GM12878 (cell line): Measurements from ENCODE around the gene MT1E. TPM values are rescaled to one million over a fixed set of nuclear protein-coding genes. Genes with fewer than 3 reads are reported as not detected.

Source experiments
- ATAC-seq: fragments of 200-7000 bp; cut with Tn5 transposase; 3 replicates; pipeline ENCODE4 v1.9.1; 2020; ENCODE audit warnings: mild to moderate bottlenecking, moderate library complexity
- BruUV-seq: library from RNA; stranded (reverse); fragments of 400-500 nt; replicated peaks from 2 replicates; lab custom pipeline; 2021; lab: Mats Ljungman, UMichigan
- CTCF ChIA-PET: fragments of 300-600 bp; sonication (Branson Sonifier 250); formaldehyde crosslinking; extraction: SDS; loops from one replicate; lab custom pipeline; 2021; ENCODE audit warnings: inconsistent platforms; lab: Yijun Ruan, JAX
- POLR2A ChIA-PET: fragments of 350-600 bp; formaldehyde crosslinking; extraction: SDS; loops from one replicate; lab custom pipeline; 2021; ENCODE audit warnings: inconsistent platforms; lab: Charles Lee
- RAD21 ChIA-PET: fragments of 300-600 bp; sonication (Branson Sonifier 250); formaldehyde crosslinking; loops from one replicate; lab custom pipeline; 2023; ENCODE audit warnings: antibody characterized with exemption; ENCODE audit not compliant: unreplicated experiment; lab: Charles Lee
- SMC1A ChIA-PET: fragments of 300-600 bp; sonication (Branson Sonifier 250); formaldehyde crosslinking; loops from one replicate; lab custom pipeline; 2023; ENCODE audit not compliant: unreplicated experiment, uncharacterized antibody; lab: Charles Lee
- DNase-seq: peaks from one replicate; pipeline ENCODE4 v3.0.0-alpha.2; 2011; ENCODE audit warnings: low read depth, low spot score
- FAIRE-seq: peaks from 3 replicates; lab custom pipeline; 2011; peaks lifted over from hg19 to GRCh38; lab: Jason Lieb, UNC
- H2AFZ ChIP-seq: 2 replicates; pipeline ENCODE4 v1.6.0; 2011; ENCODE audit warnings: low read depth, low read length, control low read depth; ENCODE audit not compliant: control insufficient read depth
- H3K27ac ChIP-seq: 2 replicates; pipeline ENCODE4 v1.5.1; 2011; ENCODE audit warnings: control low read depth; ENCODE audit not compliant: control insufficient read depth, insufficient read depth
- H3K27me3 ChIP-seq, 2 experiments: replicated peaks in 1 of 2; 2 replicates each; pipeline versions ENCODE4 v1.6.0 to v1.6.1; 2011; ENCODE audit warnings: low read length in 1 of 2; ENCODE audit not compliant: control insufficient read depth in 2 of 2, insufficient read depth in 2 of 2
- H3K36me3 ChIP-seq, 2 experiments: 2 replicates each; pipeline ENCODE4 v1.5.1; 2011; ENCODE audit warnings: low read length in 1 of 2; ENCODE audit not compliant: control insufficient read depth in 2 of 2, insufficient read depth in 2 of 2
- H3K4me1 ChIP-seq: 2 replicates; pipeline ENCODE4 v1.6.1; 2011; ENCODE audit warnings: mild to moderate bottlenecking, low read length, moderate library complexity, mixed read lengths; ENCODE audit not compliant: control insufficient read depth, insufficient read depth
- H3K4me2 ChIP-seq: 2 replicates; pipeline ENCODE4 v1.6.0; 2011; ENCODE audit warnings: control low read depth; ENCODE audit not compliant: control insufficient read depth, insufficient read depth
- H3K4me3 ChIP-seq: fragments of 200-600 bp; sonication (generic); 2 replicates; pipeline ENCODE4 v1.5.1; 2016
- H3K79me2 ChIP-seq: 2 replicates; pipeline ENCODE4 v1.6.0; 2011; ENCODE audit warnings: low read length; ENCODE audit not compliant: control insufficient read depth, insufficient read depth
- H3K9ac ChIP-seq: 2 replicates; pipeline ENCODE4 v1.8.0; 2011; ENCODE audit warnings: low read length, control low read depth, mixed read lengths; ENCODE audit not compliant: control insufficient read depth, insufficient read depth
- H3K9me3 ChIP-seq: replicated peaks from 3 replicates; pipeline ENCODE4 v1.5.1; 2011; ENCODE audit warnings: mild to moderate bottlenecking, low read length; ENCODE audit not compliant: control insufficient read depth, insufficient read depth
- H4K20me1 ChIP-seq: 2 replicates; pipeline ENCODE4 v1.6.0; 2011; ENCODE audit not compliant: control insufficient read depth, insufficient read depth
- BACH1 ChIP-seq: fragments of 450-650 bp; IDR thresholded peaks from 2 replicates; pipeline ENCODE4 v1.6.1; 2017; ENCODE audit warnings: mild to moderate bottlenecking, borderline replicate concordance
- BCL11A ChIP-seq: IDR thresholded peaks from 2 replicates; pipeline ENCODE4 v1.6.1; 2011; ENCODE audit warnings: low read depth, low read length
- BHLHE40 ChIP-seq, 2 experiments: fragments of 450-650 bp in 1 of 2; IDR thresholded peaks; 2 replicates each; pipeline ENCODE4 v1.6.1; 2011 to 2017; ENCODE audit warnings: low read depth in 2 of 2, borderline replicate concordance in 1 of 2, improper control_type of control experiment in 1 of 2, low read length in 1 of 2, mild to moderate bottlenecking in 1 of 2
- NBN ChIP-seq: fragments of 450-650 bp; IDR thresholded peaks from 2 replicates; pipeline ENCODE4 v1.6.1; 2016
- NR2C1 ChIP-seq: fragments of 450-650 bp; IDR thresholded peaks from 2 replicates; pipeline ENCODE4 v1.6.1; 2017; ENCODE audit warnings: antibody characterized with exemption, mild to moderate bottlenecking, moderate library complexity
- SUPT20H ChIP-seq: IDR thresholded peaks from 2 replicates; pipeline ENCODE4 v1.6.1; 2011; ENCODE audit warnings: low read depth, mild to moderate bottlenecking, low read length, moderate library complexity, borderline replicate concordance; ENCODE audit not compliant: control insufficient read depth
- ZNF207 ChIP-seq: fragments of 450-650 bp; IDR thresholded peaks from 2 replicates; pipeline ENCODE4 v1.6.1; 2014; ENCODE audit warnings: antibody characterized with exemption, mild to moderate bottlenecking, borderline replicate concordance
- ZSCAN29 ChIP-seq: fragments of 450-650 bp; IDR thresholded peaks from 2 replicates; pipeline ENCODE4 v1.6.1; 2017; ENCODE audit warnings: mild to moderate bottlenecking, moderate library complexity
- WGBS: methylation state at CpG from one replicate; pipeline ENCODE4 v1.1.6; 2016; ENCODE audit warnings: low lambda C conversion rate; ENCODE audit not compliant: insufficient replicate concordance, insufficient coverage; ENCODE audit errors: missing lambda C conversion rate; 5-methylcytosine and 5-hydroxymethylcytosine counted together
- in situ Hi-C: fragments of 300-500 bp; cut with MboI; formaldehyde crosslinking; loops from 9 replicates; pipeline ENCODE4 v1.14.3; 2018; ENCODE audit warnings: mixed read lengths
- intact Hi-C: fragments of 100-400 bp; cut with micrococcal nuclease; formaldehyde crosslinking; loops from one replicate; pipeline ENCODE4 v1.14.2; 2022; ENCODE audit not compliant: unreplicated experiment
- polyA plus RNA-seq, 11 experiments: library from polyadenylated mRNA; depleted of rRNA in 4 of 11; unstranded in 6 of 11; stranded (reverse) in 5 of 11; fragments of >200 nt; fragmentation: Nextera tagmentation in 4 of 11; fragmentation: Illumina TruSeq in 1 of 11; extraction: Ambion mirVana in 4 of 11; extraction: Trizol in 1 of 11; gene quantifications; 1 replicate in 1 of 11; 2 replicates in 10 of 11; pipeline versions ENCODE4 v1.2.1 to v1.2.3, GENCODE V29; 2011 to 2016; ENCODE audit warnings: inconsistent platforms in 2 of 11, missing spikeins in 2 of 11, low read depth in 1 of 11
- total RNA-seq, 4 experiments: library from RNA; depleted of rRNA in 3 of 4; stranded (reverse); fragments of >200 nt in 3 of 4; fragmentation: Illumina TruSeq in 1 of 4; extraction: Trizol in 1 of 4; gene quantifications; 2 replicates each; pipeline versions ENCODE4 v1.2.1 to v1.2.3, GENCODE V29; 2013 to 2021
- TF ChIP-seq, protein P1 (sequence below): IDR thresholded peaks from 2 replicates; pipeline ENCODE4 v1.6.1; 2011; ENCODE audit warnings: low read depth, low read length, improper control_type of control experiment, borderline replicate concordance
- TF ChIP-seq, protein P2 (sequence below): fragments of 450-650 bp; formaldehyde crosslinking; IDR thresholded peaks from 2 replicates; pipeline ENCODE4 v1.4.0; 2022; ENCODE audit warnings: mild to moderate bottlenecking, moderate library complexity
- TF ChIP-seq, protein P3 (sequence below): fragments of 450-650 bp; IDR thresholded peaks from 2 replicates; pipeline ENCODE4 v1.6.1; 2016; ENCODE audit warnings: mild to moderate bottlenecking, moderate library complexity, borderline replicate concordance

MT1E gene
- total and polyA plus RNA-seq, 10 of the 15 experiments (the other 5 are each of a cell fraction or from before 2014, with no cell fraction given), result 5.8 to 22.3 (median 16.5) TPM

DNA sequence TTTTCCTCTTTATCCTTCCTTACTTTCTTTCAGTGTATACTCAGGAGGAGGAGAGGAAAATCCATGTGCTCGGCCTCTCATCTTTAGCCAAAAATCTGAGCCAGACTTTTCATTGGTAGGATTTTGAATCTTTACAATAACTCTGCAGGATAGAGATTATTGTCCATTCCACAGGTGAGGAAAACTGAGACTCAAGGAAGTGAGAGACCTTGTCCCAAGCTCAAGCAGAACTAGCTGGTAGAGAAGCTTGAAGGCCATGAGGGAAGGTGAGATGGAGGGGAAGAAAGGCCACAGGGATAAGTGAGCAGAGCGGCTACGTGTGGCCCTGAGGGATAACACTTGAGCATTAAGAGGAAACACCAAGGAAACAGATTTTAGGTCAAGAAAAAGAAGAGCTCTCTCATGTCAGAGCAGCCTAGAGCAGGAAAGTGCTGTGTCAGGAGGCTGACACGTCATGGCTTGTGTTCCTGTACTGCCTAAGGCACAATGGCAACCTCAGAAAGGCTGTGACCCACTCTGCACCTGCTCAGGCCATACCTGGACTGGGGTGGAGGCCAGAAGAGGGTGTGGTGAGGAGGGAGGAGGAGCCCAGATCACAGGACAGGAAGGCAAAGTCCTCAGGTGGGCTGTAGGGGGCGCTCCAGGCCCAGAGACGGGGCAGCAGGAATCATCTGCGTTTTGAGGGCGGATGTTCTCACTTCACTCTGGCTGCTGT, 48.8 kb upstream of the MT1E start (continued):
- TF ChIP-seq NR2C1 (no peak), SUPT20H (no peak), BHLHE40 (IDR thresholded peaks at IDR 0.05; ENCODE audit: borderline replicate concordance in 1 of 2, low read depth in 2 of 2, low read length in 1 of 2) (0 out of 4 replicates have a peak, but pooled peaks of 1 of the 2 experiments have one; percentile 23), BACH1 (no peak)
- TF ChIP-seq, protein P1, sequence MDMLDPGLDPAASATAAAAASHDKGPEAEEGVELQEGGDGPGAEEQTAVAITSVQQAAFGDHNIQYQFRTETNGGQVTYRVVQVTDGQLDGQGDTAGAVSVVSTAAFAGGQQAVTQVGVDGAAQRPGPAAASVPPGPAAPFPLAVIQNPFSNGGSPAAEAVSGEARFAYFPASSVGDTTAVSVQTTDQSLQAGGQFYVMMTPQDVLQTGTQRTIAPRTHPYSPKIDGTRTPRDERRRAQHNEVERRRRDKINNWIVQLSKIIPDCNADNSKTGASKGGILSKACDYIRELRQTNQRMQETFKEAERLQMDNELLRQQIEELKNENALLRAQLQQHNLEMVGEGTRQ, result no peak
- TF ChIP-seq, protein P2, sequence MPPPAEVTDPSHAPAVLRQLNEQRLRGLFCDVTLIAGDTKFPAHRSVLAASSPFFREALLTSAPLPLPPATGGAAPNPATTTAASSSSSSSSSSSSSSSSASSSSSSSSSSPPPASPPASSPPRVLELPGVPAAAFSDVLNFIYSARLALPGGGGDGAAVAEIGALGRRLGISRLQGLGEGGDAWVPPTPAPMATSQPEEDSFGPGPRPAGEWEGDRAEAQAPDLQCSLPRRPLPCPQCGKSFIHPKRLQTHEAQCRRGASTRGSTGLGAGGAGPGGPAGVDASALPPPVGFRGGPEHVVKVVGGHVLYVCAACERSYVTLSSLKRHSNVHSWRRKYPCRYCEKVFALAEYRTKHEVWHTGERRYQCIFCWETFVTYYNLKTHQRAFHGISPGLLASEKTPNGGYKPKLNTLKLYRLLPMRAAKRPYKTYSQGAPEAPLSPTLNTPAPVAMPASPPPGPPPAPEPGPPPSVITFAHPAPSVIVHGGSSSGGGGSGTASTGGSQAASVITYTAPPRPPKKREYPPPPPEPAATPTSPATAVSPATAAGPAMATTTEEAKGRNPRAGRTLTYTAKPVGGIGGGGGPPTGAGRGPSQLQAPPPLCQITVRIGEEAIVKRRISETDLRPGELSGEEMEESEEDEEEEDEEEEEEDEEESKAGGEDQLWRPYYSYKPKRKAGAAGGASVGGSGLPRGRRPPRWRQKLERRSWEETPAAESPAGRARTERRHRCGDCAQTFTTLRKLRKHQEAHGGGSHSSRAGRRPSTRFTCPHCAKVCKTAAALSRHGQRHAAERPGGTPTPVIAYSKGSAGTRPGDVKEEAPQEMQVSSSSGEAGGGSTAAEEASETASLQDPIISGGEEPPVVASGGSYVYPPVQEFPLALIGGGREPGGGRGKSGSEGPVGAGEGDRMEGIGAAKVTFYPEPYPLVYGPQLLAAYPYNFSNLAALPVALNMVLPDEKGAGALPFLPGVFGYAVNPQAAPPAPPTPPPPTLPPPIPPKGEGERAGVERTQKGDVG (CRISPR knock-in tag), result no peak

GRCh38 chr16:56577300-56577625, 48.3 kb upstream of the MT1E start:
- Histone ChIP-seq H3K4me3 (no peak overlapping the region), H3K4me2 (no peak overlapping the region), H4K20me1 (no peaks in the 10 kb centered on the region), H3K4me1 (no peaks in the 10 kb centered on the region), H3K36me3 (no peaks in the 10 kb centered on the region), H3K9me3 (no peaks in the 10 kb centered on the region), H2AFZ (peak overlapping the region; percentile 73), H3K27me3 (no peaks in the 10 kb centered on the region), H3K79me2 (no peaks in the 10 kb centered on the region), H3K27ac (no peak overlapping the region), H3K9ac (no peak overlapping the region)
- in situ Hi-C loops, result loop anchor here (5.0 kb wide), 1 partner anchor 130 kb away; no protein-coding TSS in a partner anchor
- POLR2A ChIA-PET, result no interaction called here
- ATAC-seq (no peak), DNase-seq (no peak), FAIRE-seq (no peak)
- SMC1A ChIA-PET, result interaction anchor here (1.0 to 3.1 kb wide), 12 partner anchors 13 to 156 kb away, joined by 3 to 67 read pairs (median 4); partner anchors contain the start of gene MT4
- RAD21 ChIA-PET, result interaction anchor here (0.6 to 3.3 kb wide), 6 partner anchors 20 to 283 kb away, joined by 3 to 66 read pairs (median 4); no protein-coding TSS in a partner anchor
- CTCF ChIA-PET, result interaction anchor here (0.6 to 3.7 kb wide), 22 partner anchors 15 to 1613 kb away, joined by 3 to 90 read pairs (median 4); partner anchors contain the start of genes NUDT21 and OGFOD1
- intact Hi-C loops, result loop anchor here (1.0 to 2.0 kb wide), 2 partner anchors 125 to 212 kb away; no protein-coding TSS in a partner anchor
- BruUV-seq, result no TSS peak
- 41% methylated on average over 4 of the region's 4 CpGs for WGBS
- TF ChIP-seq BCL11A (no peak), NBN (0 out of 2 replicates have a peak, but pooled peaks have one; percentile 32), ZNF207 (0 out of 2 replicates have a peak, but pooled peaks have one; percentile 5), ZSCAN29 (no peak)
- TF ChIP-seq, protein P3, sequence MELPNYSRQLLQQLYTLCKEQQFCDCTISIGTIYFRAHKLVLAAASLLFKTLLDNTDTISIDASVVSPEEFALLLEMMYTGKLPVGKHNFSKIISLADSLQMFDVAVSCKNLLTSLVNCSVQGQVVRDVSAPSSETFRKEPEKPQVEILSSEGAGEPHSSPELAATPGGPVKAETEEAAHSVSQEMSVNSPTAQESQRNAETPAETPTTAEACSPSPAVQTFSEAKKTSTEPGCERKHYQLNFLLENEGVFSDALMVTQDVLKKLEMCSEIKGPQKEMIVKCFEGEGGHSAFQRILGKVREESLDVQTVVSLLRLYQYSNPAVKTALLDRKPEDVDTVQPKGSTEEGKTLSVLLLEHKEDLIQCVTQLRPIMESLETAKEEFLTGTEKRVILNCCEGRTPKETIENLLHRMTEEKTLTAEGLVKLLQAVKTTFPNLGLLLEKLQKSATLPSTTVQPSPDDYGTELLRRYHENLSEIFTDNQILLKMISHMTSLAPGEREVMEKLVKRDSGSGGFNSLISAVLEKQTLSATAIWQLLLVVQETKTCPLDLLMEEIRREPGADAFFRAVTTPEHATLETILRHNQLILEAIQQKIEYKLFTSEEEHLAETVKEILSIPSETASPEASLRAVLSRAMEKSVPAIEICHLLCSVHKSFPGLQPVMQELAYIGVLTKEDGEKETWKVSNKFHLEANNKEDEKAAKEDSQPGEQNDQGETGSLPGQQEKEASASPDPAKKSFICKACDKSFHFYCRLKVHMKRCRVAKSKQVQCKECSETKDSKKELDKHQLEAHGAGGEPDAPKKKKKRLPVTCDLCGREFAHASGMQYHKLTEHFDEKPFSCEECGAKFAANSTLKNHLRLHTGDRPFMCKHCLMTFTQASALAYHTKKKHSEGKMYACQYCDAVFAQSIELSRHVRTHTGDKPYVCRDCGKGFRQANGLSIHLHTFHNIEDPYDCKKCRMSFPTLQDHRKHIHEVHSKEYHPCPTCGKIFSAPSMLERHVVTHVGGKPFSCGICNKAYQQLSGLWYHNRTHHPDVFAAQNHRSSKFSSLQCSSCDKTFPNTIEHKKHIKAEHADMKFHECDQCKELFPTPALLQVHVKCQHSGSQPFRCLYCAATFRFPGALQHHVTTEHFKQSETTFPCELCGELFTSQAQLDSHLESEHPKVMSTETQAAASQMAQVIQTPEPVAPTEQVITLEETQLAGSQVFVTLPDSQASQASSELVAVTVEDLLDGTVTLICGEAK, result no peak
